GM19193 (cell line): Measurements from ENCODE around the gene FAM227B.

ENCODE experiments used
- POLR2A ChIP-seq: IDR thresholded peaks from 4 replicates; pipeline ENCODE4 v1.6.1; 2011; ENCODE audit not compliant: insufficient read depth, insufficient read length; ENCODE audit errors: extremely low read depth

FAM227B gene

DNA sequence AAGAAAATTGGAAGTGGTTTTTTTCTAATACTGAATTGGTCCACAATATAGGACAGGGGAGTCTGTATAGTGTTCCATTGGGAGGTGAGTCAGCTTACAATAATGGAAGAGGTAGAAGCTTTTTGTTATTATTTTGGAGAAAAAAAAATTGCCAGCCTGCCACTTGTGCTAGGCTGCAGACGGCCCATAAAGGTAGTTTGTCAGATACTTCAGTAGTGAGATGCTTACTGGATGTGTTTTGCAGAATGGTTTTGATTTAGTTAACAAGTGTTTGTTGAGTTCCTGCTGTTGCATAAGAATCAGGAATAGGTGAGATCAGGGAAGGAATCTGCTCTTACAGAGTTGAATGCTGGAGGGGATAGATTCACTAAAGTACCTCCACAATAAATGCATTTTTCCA lies 1.3 kb upstream of the FAM227B start:
- no peak for TF ChIP-seq POLR2A

DNA sequence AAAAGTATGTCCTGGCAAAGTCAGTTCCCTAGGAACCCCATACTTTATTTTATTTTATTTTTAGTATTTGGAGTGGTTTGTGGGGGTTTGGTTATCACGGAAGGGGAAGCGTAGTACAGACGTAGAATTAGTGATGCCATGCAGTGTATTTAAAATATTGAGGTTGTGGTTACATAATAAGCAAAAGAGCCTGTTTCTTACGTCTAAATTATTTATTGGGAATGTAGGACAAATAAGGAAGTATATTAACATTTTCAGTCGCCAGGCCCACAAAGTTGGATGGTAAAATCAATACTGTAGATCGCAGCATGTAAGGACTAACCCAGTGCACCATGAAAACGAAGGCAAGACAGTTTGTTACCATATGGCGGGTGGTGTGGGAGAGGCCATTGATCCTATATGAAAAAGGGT lies 788 bp upstream of the FAM227B start:
- no peak for TF ChIP-seq POLR2A

DNA sequence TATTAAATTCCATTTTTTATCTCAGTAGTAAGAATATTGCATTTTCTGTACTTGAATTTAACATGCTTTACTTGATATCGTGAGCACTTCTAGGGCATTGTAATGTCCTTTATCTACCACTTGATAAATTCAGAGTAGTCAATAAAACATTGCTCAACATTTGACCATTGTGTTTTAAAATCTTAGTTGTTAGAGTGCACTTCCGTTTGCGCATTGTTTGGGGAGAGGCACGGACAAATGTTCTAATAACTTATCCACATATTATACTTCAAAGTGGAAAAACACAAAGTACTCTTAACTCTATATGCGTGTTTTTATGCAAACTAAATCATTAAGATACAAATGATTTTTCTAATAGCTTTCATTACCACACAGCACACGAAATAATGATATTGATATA lies 419 bp downstream of the FAM227B start:
- TF ChIP-seq POLR2A: no peak

DNA sequence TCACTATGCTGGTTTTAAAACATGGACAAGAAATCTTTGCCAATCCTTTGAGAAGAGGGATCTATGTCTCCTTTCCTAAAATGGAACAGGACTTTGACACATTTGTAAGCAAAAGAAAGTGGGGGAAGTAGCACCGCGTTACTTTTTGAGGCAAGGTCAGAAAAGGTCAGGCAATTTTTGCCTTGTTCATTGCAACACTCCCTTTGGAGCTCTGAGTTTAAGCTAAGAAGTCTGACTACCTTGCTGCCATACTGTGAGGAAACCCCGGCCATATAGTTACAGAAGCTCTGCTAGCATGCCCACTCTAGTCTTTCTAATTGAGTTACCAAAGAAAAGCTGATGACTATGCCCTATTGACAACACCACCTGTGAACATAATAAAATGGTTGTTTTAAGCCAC lies 1.4 kb downstream of the FAM227B start:
- TF ChIP-seq POLR2A: no peak

DNA sequence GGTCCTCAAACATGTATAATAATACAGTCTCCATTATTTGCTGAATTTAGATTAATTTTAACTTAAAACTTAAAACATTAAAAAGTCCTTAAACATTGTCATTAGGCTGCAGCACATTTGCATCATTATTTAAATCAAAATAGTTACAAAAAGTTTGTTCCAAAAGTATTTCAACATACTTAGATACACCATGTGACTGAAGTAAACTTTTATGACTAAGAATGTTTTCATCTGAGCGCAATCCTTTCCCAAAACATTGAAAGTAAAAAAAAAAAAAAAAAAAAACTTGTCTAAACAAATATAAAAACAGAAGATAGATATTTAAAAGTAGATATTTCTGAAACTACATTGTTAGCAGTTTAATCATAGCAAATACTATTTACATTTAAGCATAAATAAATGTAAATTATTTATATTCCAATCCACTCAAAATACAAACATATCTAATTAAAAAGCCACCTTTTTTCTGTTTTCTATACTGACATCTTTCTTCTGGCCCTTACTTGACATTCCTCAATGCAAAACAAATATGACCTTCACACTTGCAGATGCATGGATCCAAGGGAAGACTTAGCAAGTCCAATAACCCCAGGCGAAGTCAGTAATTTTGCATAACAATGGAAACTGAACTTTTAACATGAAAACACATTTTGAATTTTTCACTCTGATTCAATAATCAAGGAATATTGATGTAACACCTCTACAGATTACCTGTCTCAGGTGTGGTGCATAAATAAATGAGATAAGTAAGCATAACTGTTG lies 10.3 kb downstream of the FAM227B start:
- TF ChIP-seq POLR2A: no peak

DNA sequence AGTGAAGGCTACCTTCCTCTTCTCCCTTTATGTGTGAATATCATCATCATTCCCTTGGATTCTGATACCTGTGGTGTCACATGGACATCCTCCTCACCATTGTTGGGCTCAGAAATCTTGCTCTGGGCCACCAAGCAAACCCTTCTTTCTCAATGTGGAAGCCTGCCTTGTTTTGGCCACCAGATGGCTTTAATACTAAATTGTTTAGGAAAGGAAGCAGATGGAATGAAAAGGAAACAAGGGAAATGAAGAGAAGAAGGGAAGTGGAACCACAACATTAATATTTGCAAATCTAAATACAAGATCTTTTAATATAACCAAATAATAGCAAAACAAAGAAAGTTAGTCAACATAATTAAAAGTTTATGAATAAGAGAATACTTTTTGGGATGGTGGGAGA lies 14.0 kb downstream of the FAM227B start:
- no peak for TF ChIP-seq POLR2A

DNA sequence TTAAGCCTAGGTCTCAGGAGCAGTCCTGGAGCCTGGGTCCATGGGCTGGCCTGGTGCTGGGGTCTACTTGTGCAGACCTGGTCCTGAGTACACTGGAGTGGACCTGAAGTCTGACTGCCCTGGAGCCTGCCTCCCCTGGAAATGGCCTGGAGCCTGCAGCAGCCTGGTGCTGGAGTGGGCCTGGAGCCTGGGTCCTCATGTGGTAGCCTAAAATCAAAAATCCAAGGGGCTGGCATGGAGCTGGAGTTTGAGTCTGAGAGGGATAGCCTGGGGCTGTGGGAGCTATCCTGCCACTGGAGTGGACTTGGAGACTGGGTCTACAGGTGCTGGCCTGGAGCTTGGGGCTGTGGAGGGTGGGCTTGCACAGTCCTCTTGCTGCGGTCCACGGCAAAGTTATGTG lies 15.0 kb downstream of the FAM227B start:
- TF ChIP-seq POLR2A: no peak

DNA sequence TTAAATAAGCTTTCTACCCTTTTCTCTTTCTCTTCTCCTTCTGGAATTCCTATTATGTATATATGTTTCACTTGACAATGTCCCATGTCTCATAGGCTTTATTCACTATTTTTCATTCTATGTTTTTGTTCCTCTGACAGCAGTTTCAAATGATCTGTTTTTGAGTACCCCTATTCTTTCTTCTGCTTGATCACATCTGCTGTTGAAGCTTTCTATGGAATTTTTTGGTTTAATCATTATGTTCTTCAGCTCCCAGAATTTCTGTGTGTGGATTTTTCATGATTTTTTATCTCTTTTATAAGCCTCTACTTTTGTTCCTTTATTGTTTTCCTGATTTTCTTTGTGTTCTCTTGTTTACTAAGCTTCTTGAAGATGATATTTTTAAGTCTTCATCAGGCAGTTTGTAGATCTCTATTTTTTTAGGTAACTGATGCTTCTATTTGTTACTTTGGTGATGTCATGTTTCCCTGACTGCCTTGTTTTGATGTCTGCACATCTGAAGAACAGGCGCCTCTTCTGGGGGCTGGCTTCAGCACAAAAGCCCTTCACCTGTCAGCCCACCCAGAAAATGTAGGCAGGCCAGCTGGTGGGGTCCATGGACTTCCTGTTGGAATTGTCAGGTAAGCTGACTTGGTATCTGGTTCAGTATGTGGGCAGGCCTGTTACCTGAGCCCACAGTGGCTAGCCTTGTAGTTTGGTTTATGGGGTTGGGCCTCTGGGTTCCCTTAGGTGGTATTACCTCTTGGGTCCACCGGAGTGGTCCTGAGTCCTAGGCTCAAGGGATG lies 15.8 kb downstream of the FAM227B start:
- no peak for TF ChIP-seq POLR2A

DNA sequence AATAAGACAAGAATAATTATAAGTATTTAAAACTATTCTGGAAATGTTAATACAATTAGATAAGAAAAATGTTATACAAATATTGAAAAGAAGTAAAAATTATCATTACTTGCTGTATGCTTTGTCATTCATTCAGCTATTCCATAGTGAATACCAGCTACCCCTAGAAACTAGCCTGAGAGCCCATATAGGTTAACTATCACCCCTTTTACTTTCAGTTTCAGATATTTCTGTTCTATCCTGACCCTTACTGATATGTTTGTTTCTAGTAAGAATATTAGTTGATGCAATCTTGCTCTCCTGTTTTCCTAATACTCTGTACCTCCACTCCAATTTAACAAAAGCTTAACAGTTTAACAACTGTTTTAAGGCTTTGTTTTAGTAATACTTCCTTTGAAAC lies 31.6 kb downstream of the FAM227B start:
- no peak for TF ChIP-seq POLR2A

DNA sequence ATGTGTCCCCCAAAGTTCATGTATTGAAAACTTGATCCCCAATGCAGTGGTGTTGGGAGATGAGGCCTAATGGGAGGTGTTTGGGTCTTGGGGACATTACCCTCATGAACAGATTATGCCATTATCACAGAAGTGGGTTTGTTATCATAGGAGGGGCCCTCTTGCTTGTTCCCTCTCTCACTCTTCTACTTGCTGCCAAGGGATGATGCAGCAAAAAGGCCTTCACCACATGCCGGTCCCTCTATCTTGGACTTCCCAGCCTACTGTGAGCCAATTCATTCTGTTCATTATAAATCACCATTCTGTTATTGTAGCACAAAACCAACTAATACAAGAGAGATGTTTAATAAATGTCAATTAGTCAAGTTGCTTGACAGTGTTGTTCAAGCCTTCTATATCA lies 47.2 kb downstream of the FAM227B start:
- no peak for TF ChIP-seq POLR2A

DNA sequence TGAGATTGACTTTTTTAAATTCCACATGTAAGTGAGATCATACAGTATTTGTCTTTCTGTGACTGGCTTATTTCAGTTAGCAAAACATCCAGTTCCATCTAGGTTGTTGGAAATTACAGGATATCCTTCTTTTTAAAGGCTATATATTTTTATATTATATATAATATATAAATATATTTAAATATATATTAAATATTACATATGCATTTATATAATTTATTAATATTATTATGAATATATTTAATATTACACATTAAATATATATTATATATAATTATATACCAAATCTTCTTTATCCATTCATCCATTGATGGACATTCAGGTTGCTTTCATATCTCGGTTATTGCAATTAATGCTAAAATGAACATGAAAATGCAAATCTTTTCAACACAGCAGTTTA lies 49.9 kb downstream of the FAM227B start:
- TF ChIP-seq POLR2A: no peak

DNA sequence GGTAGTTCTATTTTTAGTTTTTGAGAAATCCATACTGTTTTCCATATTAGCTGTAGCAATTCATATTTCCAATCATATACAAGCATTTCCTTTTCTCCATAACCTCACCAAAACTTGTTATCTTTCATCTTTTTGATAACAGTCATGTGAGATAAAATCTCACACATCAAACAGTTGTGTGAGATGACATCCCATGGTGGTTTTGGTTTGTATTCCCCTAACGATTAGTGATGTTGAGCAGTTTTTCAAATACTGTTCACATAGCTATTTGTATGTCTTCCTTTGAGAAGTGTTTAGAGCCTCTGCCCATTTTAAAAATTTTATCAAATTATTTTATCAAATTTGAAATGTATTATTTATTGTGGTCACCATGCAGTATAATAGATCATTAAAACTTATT lies 50.4 kb downstream of the FAM227B start:
- TF ChIP-seq POLR2A: no peak

DNA sequence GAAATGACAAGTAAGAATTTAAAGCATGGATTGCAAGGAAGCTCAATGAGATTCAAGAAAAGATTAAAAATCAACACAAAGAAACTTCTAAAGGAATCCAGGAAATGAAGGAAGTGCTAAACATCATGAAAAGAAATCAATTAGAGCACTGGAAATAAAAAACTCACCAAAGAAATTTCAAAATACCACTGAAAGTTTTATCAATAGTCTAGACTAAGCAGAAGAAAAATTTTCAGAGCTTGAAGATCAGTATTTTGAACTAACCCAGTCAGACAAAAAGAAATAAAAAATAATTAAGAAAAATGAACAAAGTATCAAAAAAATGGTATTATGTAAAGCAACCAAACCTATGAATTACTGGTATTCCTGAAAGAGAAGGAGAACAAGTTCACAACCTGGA lies 60.6 kb downstream of the FAM227B start:
- no peak for TF ChIP-seq POLR2A

DNA sequence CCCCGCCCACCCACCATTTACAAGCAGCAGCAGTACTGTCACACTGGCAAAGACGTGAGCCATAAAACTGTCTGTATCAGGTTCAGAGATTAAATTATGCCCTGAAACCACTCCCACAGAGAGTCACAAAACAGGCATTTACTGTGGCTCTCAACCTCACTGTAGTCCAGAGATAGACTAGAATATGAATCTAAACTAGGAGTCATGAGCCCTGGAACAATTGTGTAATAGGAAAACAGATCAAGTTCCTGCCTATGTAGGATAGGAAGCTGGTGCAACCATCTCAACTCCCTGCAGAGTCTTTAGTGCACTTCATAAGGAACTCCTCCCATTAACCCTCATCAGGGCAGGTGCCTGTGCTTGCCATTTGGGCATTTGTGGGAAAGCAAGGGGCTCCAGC lies 61.7 kb downstream of the FAM227B start:
- no peak for TF ChIP-seq POLR2A

DNA sequence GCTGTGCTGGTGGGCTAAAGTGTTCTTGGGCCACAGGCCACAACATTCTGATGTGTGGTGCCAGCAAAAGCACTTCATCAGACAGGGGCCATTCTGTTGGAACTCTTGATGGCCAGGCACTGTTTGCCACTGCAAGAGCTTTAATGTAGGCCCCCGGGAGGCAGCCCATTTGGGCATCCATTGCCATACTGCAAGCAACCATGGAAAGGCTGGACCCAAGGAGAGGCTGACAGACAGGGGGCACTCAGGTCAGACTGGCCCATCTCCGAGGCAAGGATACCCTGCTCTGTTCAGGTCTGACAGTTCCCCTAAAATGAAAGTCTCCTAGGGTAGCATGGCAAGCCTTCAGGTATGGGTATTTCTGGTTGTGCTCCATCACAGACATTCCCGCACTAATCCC lies 64.2 kb downstream of the FAM227B start:
- no peak for TF ChIP-seq POLR2A

DNA sequence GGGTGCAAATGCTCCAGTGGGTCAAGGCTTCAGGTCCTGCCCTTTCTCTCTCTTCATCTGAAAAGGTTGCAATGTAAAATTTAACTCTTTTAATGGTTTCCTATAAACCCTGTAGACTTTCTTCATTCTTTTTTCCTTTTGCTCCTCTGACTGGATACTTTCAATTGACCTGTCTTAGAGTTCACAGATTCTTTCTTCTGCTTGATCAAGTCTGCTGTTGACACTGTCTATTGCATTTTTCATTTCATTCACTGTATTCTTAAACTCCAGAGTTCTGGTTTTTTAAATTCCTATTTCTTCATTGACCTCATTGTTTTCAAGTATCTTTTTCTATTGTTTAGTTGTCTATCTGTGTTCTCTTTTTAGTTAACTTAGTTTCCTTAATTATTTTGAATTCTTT lies 82.1 kb downstream of the FAM227B start:
- TF ChIP-seq POLR2A: no peak
